Dedifferentiated amniotic fluid mesenchymal stem cell (primary cell): ENCODE data around the gene DLX4.

ENCODE experiments used
- DNase-seq: peaks from one replicate; pipeline ENCODE4 v3.0.0-alpha.2; 2016; ENCODE audit errors: extremely low spot score

DLX4 gene

GRCh38 chr17:49987290-49987585 is 18.2 kb downstream of the DLX4 start:
- DNase-seq = no peak

GRCh38 chr17:49987681-49988441 is 18.9 kb downstream of the DLX4 start:
- DNase-seq = peak; percentile 38

- no peak for DNase-seq
These were observed 20.5 kb downstream of the DLX4 start for GRCh38 chr17:49989518-49989880.

- no peak for DNase-seq
These were observed 21.3 kb downstream of the DLX4 start for GRCh38 chr17:49990331-49990730.

- no peak for DNase-seq
These were observed 21.9 kb downstream of the DLX4 start for GRCh38 chr17:49990921-49991320.

- DNase-seq = no peak
These were observed 22.4 kb downstream of the DLX4 start for GRCh38 chr17:49991409-49991808.

GRCh38 chr17:49992191-49992932 is 23.4 kb downstream of the DLX4 start:
- no peak for DNase-seq

GRCh38 chr17:49992933-49993422 is 24.0 kb downstream of the DLX4 start:
- DNase-seq = no peak

GRCh38 chr17:49993423-49994060 is 24.6 kb downstream of the DLX4 start:
- no peak for DNase-seq

GRCh38 chr17:49994085-49995054 is 25.4 kb downstream of the DLX4 start:
- DNase-seq = no peak

GRCh38 chr17:49995055-49995738 is 26.2 kb downstream of the DLX4 start, which contains the start of gene DLX3:
Gene DLX3 (minus strand): TSS chr17:49995224. CDS start chr17:49994998, 226 bp downstream.
- peak; percentile 49 for DNase-seq

- no peak for DNase-seq
These were observed 27.1 kb downstream of the DLX4 start for GRCh38 chr17:49996121-49996494.

- DNase-seq = no peak
These were observed 27.7 kb downstream of the DLX4 start for GRCh38 chr17:49996495-49997300.

- DNase-seq = no peak
These were observed 28.3 kb downstream of the DLX4 start for GRCh38 chr17:49997301-49997650.

GRCh38 chr17:49997773-49998703 is 29.0 kb downstream of the DLX4 start:
- peak; percentile 77 for DNase-seq

GRCh38 chr17:49998836-49999511 is 30.0 kb downstream of the DLX4 start:
- DNase-seq = no peak

- DNase-seq = no peak
These were observed 34.9 kb downstream of the DLX4 start for GRCh38 chr17:50003911-50004310.

- no peak for DNase-seq
These were observed 40.3 kb downstream of the DLX4 start for GRCh38 chr17:50009282-50009681.

GRCh38 chr17:50013079-50013478 is 44.1 kb downstream of the DLX4 start:
- no peak for DNase-seq
